GM12892 (cell line): ENCODE results near the gene TCTN2.
A peak's percentile ranks its signal among the peaks of the same experiment; 100 is the strongest.

ENCODE experiments used
- DNase-seq: peaks from one replicate; pipeline ENCODE4 v3.0.0; 2011; ENCODE audit not compliant: insufficient read length
- FAIRE-seq: peaks from 2 replicates; lab custom pipeline; 2011; peaks lifted over from hg19 to GRCh38; lab: Jason Lieb, UNC
- POLR2A ChIP-seq: IDR thresholded peaks from 2 replicates; pipeline ENCODE4 v1.6.1; 2011; ENCODE audit warnings: low read depth, low read length, control low read depth
- POLR2AphosphoS5 ChIP-seq: IDR thresholded peaks from 2 replicates; pipeline ENCODE4 v1.6.1; 2011; ENCODE audit warnings: low read depth, low read length, control low read depth
- TAF1 ChIP-seq: IDR thresholded peaks from 2 replicates; pipeline ENCODE4 v1.6.1; 2011; ENCODE audit warnings: low read depth, mild to moderate bottlenecking, control low read depth, low read length, borderline replicate concordance

Gene TCTN2

GRCh38 chr12:123696646-123697045 lies 25.7 kb downstream of the TCTN2 start:
- no peak for FAIRE-seq

GRCh38 chr12:123705935-123706334 lies 35.0 kb downstream of the TCTN2 start:
- no peak for DNase-seq
- FAIRE-seq = no peak
- TF ChIP-seq TAF1 = no peak
- no peak for TF ChIP-seq POLR2A

More at GRCh38 chr12:123696646-123697045, 25.7 kb downstream of the TCTN2 start:
- no peak for DNase-seq
- TF ChIP-seq TAF1 (no peak), POLR2AphosphoS5 (no peak), POLR2A (no peak)

GRCh38 chr12:123707466-123707865 lies 36.6 kb downstream of the TCTN2 start:
- no peak for DNase-seq
- no peak for FAIRE-seq
- TF ChIP-seq TAF1 = no peak

GRCh38 chr12:123712780-123713319 lies 41.9 kb downstream of the TCTN2 start:
- DNase-seq (no peak), FAIRE-seq (no peak)
- no peak for TF ChIP-seq POLR2A
- no peak for TF ChIP-seq TAF1
- TF ChIP-seq POLR2AphosphoS5 = no peak

GRCh38 chr12:123713398-123713797 lies 42.5 kb downstream of the TCTN2 start:
- TF ChIP-seq TAF1 (no peak), POLR2A (no peak), POLR2AphosphoS5 (no peak)
- FAIRE-seq (no peak), DNase-seq (no peak)

- FAIRE-seq = peak; percentile 60
- no peak for TF ChIP-seq POLR2A
- TF ChIP-seq TAF1 = no peak
- no peak for TF ChIP-seq POLR2AphosphoS5
Measured at GRCh38 chr12:123713823-123714585, 43.1 kb downstream of the TCTN2 start.

GRCh38 chr12:123715195-123715594 lies 44.3 kb downstream of the TCTN2 start:
- DNase-seq = no peak
- no peak for TF ChIP-seq TAF1
- no peak for TF ChIP-seq POLR2A
- FAIRE-seq = no peak

More at GRCh38 chr12:123713823-123714585, 43.1 kb downstream of the TCTN2 start:
- DNase-seq = no peak

- TF ChIP-seq POLR2AphosphoS5 (no peak), POLR2A (no peak), TAF1 (no peak)
- DNase-seq (no peak), FAIRE-seq (no peak)
Measured at GRCh38 chr12:123717350-123717749, 46.4 kb downstream of the TCTN2 start.

- no peak for TF ChIP-seq POLR2AphosphoS5
- TF ChIP-seq TAF1 = no peak
- no peak for TF ChIP-seq POLR2A
- FAIRE-seq (no peak), DNase-seq (no peak)
Measured at GRCh38 chr12:123720141-123720814, 49.4 kb downstream of the TCTN2 start.

GRCh38 chr12:123721245-123721644 lies 50.3 kb downstream of the TCTN2 start:
- DNase-seq (no peak), FAIRE-seq (no peak)
- TF ChIP-seq TAF1 = no peak
- no peak for TF ChIP-seq POLR2AphosphoS5
- TF ChIP-seq POLR2A = no peak

- FAIRE-seq (no peak), DNase-seq (no peak)
- TF ChIP-seq POLR2AphosphoS5 (no peak), POLR2A (no peak), TAF1 (no peak)
Measured at GRCh38 chr12:123723011-123723410, 52.1 kb downstream of the TCTN2 start.

GRCh38 chr12:123723765-123724164 lies 52.9 kb downstream of the TCTN2 start:
- DNase-seq = no peak
- no peak for TF ChIP-seq TAF1
- TF ChIP-seq POLR2AphosphoS5 = no peak
- no peak for TF ChIP-seq POLR2A
- no peak for FAIRE-seq
